ENCODE data around the gene RARS1. TPM values are rescaled to one million over a fixed set of nuclear protein-coding genes. Genes with fewer than 3 reads are reported as not detected.

RARS1 gene
- total RNA-seq, 4 donors from 2014 or later, result 51.3 to 89.1 (median 75.9) TPM

DNA sequence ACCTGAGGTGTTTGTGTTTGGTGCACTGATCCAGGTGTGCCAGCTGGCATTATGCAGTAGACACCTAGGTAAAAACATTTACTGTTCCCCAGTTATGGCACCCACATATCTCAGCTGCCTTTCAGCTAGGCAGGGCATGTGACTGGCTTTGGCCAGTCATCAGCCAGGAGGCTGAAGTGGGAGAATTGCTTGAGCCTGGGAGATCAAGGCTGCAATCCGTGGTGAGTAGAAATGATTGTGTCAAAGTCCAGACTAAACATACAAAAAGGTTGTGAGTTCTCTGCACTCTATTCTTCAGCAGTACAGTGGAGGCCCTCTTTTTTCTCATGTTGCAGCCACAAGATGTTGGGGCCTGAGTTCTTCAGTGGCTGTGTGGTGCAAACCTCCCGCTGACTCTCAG, 39.6 kb downstream of the RARS1 start:
- peaks cover 0 to 15% (median 2%) of the 10 kb centered on the region in 3 donors for H3K4me1 ChIP-seq
- H3K27me3 ChIP-seq, result peaks cover 23% of the 10 kb centered on the region
- no peaks in the 10 kb centered on the region for H3K9me3 ChIP-seq
- no peak for TF ChIP-seq POLR2AphosphoS5 (IDR thresholded peaks at IDR 0.05)
- TF ChIP-seq EP300 (IDR thresholded peaks at IDR 0.05), result no peak
- no peak for TF ChIP-seq POLR2A (IDR thresholded peaks at IDR 0.05)
- TF ChIP-seq, protein P1, sequence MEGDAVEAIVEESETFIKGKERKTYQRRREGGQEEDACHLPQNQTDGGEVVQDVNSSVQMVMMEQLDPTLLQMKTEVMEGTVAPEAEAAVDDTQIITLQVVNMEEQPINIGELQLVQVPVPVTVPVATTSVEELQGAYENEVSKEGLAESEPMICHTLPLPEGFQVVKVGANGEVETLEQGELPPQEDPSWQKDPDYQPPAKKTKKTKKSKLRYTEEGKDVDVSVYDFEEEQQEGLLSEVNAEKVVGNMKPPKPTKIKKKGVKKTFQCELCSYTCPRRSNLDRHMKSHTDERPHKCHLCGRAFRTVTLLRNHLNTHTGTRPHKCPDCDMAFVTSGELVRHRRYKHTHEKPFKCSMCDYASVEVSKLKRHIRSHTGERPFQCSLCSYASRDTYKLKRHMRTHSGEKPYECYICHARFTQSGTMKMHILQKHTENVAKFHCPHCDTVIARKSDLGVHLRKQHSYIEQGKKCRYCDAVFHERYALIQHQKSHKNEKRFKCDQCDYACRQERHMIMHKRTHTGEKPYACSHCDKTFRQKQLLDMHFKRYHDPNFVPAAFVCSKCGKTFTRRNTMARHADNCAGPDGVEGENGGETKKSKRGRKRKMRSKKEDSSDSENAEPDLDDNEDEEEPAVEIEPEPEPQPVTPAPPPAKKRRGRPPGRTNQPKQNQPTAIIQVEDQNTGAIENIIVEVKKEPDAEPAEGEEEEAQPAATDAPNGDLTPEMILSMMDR (IDR thresholded peaks at IDR 0.05), result no peak
- ATAC-seq, result no peak
- H3K4me3 ChIP-seq, result no peak overlapping the region
- peaks cover 0 to 13% of the 10 kb centered on the region in 2 donors for H3K36me3 ChIP-seq
- 100% methylated on average over 1 of the region's 2 CpGs; no CpG with 5 or more reads in 1 of the 2 donors for WGBS, 2 donors (ENCODE audit: low coverage in 1 of 2)
- no peak overlapping the region for H3K27ac ChIP-seq

DNA sequence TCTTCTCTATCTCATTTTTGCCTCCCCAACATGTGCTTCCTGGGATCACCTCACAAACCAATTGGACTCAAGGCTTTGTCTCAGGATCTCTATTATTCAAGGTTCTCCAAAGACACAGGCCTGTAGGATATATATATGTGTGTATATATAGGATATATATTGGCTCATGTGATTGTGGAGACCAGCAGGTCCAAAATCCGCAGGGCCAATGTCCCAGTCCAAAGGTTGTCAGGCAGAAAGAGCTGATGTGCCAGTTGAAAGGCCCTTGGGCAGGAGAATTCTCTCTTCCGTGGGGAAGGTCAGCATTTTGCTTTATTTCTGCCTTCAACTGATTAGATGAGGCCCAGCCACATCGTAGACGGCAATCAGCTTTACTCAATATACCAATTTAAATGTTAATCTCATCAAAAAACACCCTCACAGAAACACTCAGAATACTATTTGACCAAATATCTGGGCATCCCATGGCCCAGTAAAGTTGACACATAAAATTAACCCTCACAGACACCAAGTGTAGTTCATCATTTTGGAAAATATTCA, 41.6 kb downstream of the RARS1 start:
- Histone ChIP-seq H3K9me3 (no peaks in the 10 kb centered on the region), H3K27ac (no peak overlapping the region), H3K36me3 (peaks cover 0 to 6% of the 10 kb centered on the region in 2 donors), H3K4me3 (no peak overlapping the region), H3K4me1 (peaks cover 0 to 15% (median 2%) of the 10 kb centered on the region in 3 donors), H3K27me3 (peaks cover 43% of the 10 kb centered on the region)
- WGBS, 2 donors (ENCODE audit: low coverage in 1 of 2), result 83 to 90% methylated on average over 2 to 4 of the region's 4 CpGs
- TF ChIP-seq POLR2A (IDR thresholded peaks at IDR 0.05), result no peak
- no peak for TF ChIP-seq EP300 (IDR thresholded peaks at IDR 0.05)
- TF ChIP-seq, protein P1 (IDR thresholded peaks at IDR 0.05), result no peak
- TF ChIP-seq POLR2AphosphoS5 (IDR thresholded peaks at IDR 0.05), result no peak
- no peak for ATAC-seq

DNA sequence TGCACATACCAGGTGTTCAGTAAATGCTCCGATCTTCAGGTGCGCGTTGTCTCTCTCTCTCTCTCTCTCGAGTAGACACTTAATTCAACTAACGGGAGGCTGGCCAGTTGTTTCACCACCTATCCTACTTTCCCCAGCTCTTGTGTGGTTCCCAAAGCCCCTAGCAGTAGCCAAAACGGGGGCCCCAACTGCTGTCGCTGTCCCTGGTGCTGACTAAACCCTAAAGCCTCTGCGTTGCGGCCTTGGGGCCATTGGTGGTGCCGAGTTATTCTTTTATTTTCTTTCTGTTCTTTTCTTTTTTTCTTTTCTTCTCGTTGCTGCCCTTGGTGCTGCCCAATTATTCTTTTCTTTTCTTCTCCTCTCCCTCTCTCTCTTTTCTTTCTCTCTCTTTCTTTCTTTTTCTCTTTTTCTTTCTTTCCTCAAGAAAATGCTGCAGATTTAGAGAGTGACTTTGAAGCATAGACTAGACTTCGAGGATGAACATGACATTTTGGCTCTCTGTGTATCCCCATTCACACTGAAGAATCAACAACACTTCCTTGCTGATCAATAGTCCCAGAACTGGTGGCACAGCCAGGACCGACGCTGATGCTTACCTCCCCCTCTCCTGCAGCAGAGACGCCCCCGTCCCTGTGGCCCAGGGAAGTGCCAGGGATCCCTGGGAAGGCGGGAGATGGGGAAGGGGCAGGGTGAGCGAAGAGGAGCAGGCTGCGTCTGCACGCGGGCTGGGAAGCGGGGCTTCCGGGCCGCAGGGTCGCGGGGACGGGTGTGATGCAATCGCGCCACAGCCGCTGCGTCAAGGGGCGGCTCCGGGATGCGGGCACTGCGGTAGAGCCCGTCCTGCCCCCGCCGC, 42.5 kb downstream of the RARS1 start, which contains the start of gene FBLL1:
Gene FBLL1, plus strand, starts transcription at position 785 of the 853 bp plus-strand sequence. CDS start 200 bp downstream, outside the sequence.
- peak; percentile 46 for ATAC-seq
- Histone ChIP-seq H3K4me3 (peak within 1 kb of the TSS; percentile 3 to 55), H3K27ac (no peak within 1 kb of the TSS), H3K36me3 (no peaks in the 10 kb centered on the region), H3K9me3 (no peaks in the 10 kb centered on the region), H3K27me3 (peaks cover 51% of the 10 kb centered on the region), H3K4me1 (peaks cover 0 to 15% (median 2%) of the 10 kb centered on the region in 3 donors)
- TF ChIP-seq EP300 (IDR thresholded peaks at IDR 0.05) (no peak), POLR2A (IDR thresholded peaks at IDR 0.05) (no peak), POLR2AphosphoS5 (IDR thresholded peaks at IDR 0.05) (no peak)
- TF ChIP-seq, protein P1 (IDR thresholded peaks at IDR 0.05), result no peak
- 22 to 23% methylated on average over 8 to 19 of the region's 38 CpGs for WGBS, 2 donors (ENCODE audit: low coverage in 1 of 2)

DNA sequence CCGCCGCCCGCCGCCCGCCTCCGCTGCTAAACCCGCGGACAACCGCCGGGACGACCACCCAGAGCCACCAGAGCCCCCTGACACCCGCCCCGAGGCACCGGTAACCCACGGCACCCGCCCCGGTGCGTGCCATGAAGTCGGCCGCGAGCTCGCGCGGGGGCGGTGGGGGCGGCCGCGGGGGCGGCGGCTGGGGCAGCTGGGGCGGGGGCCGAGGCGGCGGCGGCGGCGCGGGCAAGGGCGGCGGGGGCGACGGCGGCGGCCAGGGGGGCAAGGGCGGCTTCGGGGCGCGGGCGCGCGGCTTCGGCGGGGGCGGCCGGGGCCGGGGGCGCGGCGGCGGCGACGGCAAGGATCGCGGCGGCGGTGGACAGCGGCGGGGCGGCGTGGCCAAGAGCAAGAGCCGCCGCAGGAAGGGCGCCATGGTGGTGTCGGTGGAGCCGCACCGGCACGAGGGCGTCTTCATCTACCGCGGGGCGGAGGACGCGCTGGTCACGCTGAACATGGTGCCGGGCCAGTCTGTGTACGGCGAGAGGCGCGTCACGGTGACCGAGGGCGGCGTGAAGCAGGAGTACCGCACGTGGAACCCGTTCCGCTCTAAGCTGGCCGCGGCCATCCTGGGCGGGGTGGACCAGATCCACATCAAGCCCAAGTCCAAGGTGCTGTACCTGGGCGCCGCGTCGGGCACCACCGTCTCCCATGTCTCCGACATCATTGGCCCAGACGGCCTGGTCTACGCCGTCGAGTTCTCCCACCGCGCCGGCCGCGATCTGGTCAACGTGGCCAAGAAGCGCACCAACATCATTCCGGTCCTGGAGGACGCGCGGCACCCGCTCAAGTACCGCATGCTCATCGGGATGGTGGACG, 43.3 kb downstream of the RARS1 start:
- Histone ChIP-seq H3K9me3 (no peaks in the 10 kb centered on the region), H3K4me1 (peaks cover 0 to 15% (median 2%) of the 10 kb centered on the region in 3 donors), H3K4me3 (peak overlapping the region; percentile 3 to 55), H3K27me3 (peaks cover 59% of the 10 kb centered on the region), H3K27ac (no peak overlapping the region), H3K36me3 (no peaks in the 10 kb centered on the region)
- no peak for ATAC-seq
- TF ChIP-seq, protein P1 (IDR thresholded peaks at IDR 0.05), result no peak
- TF ChIP-seq EP300 (IDR thresholded peaks at IDR 0.05) (no peak), POLR2A (IDR thresholded peaks at IDR 0.05) (no peak), POLR2AphosphoS5 (IDR thresholded peaks at IDR 0.05) (no peak)
- WGBS, 2 donors (ENCODE audit: low coverage in 1 of 2), result 50% methylated on average over 6 of the region's 125 CpGs; no CpG with 5 or more reads in 1 of the 2 donors

Data from gastroesophageal sphincter (tissue), 4 donors.